Stomach (tissue), 9 donors: ENCODE measurements around the gene GIPC2. TPM values are rescaled to one million over a fixed set of nuclear protein-coding genes. Genes with fewer than 3 reads are reported as not detected.
A peak's percentile ranks its signal among the peaks of the same experiment; 100 is the strongest.

Experiments used
- DNase-seq, 2 donors: peaks; one replicate each; pipeline versions ENCODE4 v3.0.0 to v3.0.0-alpha.2; 2013 to 2019
- H3K27ac ChIP-seq, 5 donors: fragments of 200-600 bp in 4 of 5; sonication (generic) in 4 of 5; one replicate each; pipeline ENCODE4 v1.5.1; 2013 to 2019; ENCODE audit warnings: mild to moderate bottlenecking in 1 of 5, moderate library complexity in 1 of 5
- H3K27me3 ChIP-seq, 3 donors: fragments of 200-600 bp; sonication (generic); one replicate each; pipeline ENCODE4 v1.5.1; 2017 to 2019; ENCODE audit warnings: mixed run types in 1 of 3
- H3K36me3 ChIP-seq, 4 donors: fragments of 200-600 bp; sonication (generic); 1 replicate in 3 of 4; 2 replicates in 1 of 4; pipeline ENCODE4 v1.5.1; 2016 to 2019
- H3K4me1 ChIP-seq, 4 donors: fragments of 200-600 bp; sonication (generic); one replicate each; pipeline ENCODE4 v1.5.1; 2016 to 2019
- H3K4me3 ChIP-seq, 4 donors: fragments of 200-600 bp; sonication (generic) in 3 of 4; one replicate each; pipeline ENCODE4 v1.5.1; 2016 to 2019; ENCODE audit warnings: mild to moderate bottlenecking in 1 of 4
- H3K9me3 ChIP-seq, 4 donors: fragments of 200-600 bp; sonication (generic); one replicate each; pipeline ENCODE4 v1.5.1; 2016 to 2019
- EP300 ChIP-seq: sonication (generic); formaldehyde crosslinking; IDR thresholded peaks from one replicate; pipeline ENCODE4 v1.6.1; 2017; ENCODE audit warnings: antibody characterized with exemption
- POLR2A ChIP-seq, 4 donors: fragments of 450-650 bp; IDR thresholded peaks; one replicate each; pipeline ENCODE4 v1.6.1; 2016; ENCODE audit warnings: antibody characterized with exemption in 4 of 4, control low read depth in 2 of 4, mild to moderate bottlenecking in 1 of 4, moderate library complexity in 1 of 4
- POLR2AphosphoS5 ChIP-seq, 3 donors: sonication (generic); formaldehyde crosslinking; IDR thresholded peaks; one replicate each; pipeline ENCODE4 v1.6.1; 2016; ENCODE audit warnings: antibody characterized with exemption in 3 of 3
- WGBS, 5 donors: extraction: QIAGEN DNeasy Blood & Tissue Kit in 3 of 5; methylation state at CpG; one replicate each; pipeline versions ENCODE4 v1.1.5 to v1.1.7; 2013 to 2018; 5-methylcytosine and 5-hydroxymethylcytosine counted together
- intact Hi-C: fragments of 100-400 bp; cut with DNase I; formaldehyde crosslinking; loops from one replicate; pipeline ENCODE4 v1.15.1; 2023; ENCODE audit warnings: low total_unique reads
- polyA plus RNA-seq, 3 donors: library from polyadenylated mRNA; stranded (reverse); fragments of 200-250 nt; gene quantifications; one replicate each; pipeline ENCODE4 v1.2.3, GENCODE V29; 2013
- total RNA-seq, 5 donors: library from RNA; depleted of rRNA; stranded (reverse); fragments of >200 nt; gene quantifications; one replicate each; pipeline versions ENCODE4 v1.1.0 to v1.2.3, GENCODE V29; 2014 to 2016
- TF ChIP-seq, protein P1 (sequence below), 7 experiments: fragments of 450-650 bp in 4 of 7; fragments of 200-600 bp in 3 of 7; sonication (generic) in 3 of 7; IDR thresholded peaks; one replicate each; pipeline ENCODE4 v1.5.1; 2016 to 2019; ENCODE audit warnings: antibody characterized with exemption in 7 of 7, control low read depth in 2 of 7, mild to moderate bottlenecking in 1 of 7
- donor health status: healthy with polysubstance abuse.
- donor health status: Bipolar disorder and iron deficiency.
- donor health status: healthy.

GIPC2 gene
- total and polyA plus RNA-seq, 8 donors, result 2.3 to 23.8 (median 5.2) TPM

DNA sequence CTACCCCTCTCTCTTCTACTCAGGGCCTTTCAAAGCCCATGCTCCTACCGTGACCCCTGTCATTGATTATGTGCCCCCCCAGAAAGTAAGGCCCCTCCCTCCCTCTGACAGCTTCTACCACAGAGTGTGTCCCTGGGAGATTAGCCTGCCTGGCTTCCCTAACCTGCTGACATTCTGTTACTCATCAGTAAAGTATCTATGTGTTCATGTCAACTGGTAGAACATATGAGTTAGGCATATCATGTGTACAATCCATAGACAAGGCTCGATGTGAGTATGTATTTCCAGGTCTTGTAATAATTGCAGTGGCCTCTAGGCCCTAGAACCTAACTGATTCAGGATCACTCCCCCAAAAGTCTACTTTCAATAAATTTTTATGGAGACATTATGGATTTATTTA is 120.0 kb downstream of the GIPC2 start:
- H3K36me3 ChIP-seq, result no peaks in the 10 kb centered on the region
- intact Hi-C loops, result no loop called here
- H3K9me3 ChIP-seq, result no peaks in the 10 kb centered on the region
- no peak for TF ChIP-seq POLR2A (IDR thresholded peaks at IDR 0.05)
- TF ChIP-seq POLR2AphosphoS5 (IDR thresholded peaks at IDR 0.05), result no peak
- TF ChIP-seq EP300, result no peak
- TF ChIP-seq, protein P1, sequence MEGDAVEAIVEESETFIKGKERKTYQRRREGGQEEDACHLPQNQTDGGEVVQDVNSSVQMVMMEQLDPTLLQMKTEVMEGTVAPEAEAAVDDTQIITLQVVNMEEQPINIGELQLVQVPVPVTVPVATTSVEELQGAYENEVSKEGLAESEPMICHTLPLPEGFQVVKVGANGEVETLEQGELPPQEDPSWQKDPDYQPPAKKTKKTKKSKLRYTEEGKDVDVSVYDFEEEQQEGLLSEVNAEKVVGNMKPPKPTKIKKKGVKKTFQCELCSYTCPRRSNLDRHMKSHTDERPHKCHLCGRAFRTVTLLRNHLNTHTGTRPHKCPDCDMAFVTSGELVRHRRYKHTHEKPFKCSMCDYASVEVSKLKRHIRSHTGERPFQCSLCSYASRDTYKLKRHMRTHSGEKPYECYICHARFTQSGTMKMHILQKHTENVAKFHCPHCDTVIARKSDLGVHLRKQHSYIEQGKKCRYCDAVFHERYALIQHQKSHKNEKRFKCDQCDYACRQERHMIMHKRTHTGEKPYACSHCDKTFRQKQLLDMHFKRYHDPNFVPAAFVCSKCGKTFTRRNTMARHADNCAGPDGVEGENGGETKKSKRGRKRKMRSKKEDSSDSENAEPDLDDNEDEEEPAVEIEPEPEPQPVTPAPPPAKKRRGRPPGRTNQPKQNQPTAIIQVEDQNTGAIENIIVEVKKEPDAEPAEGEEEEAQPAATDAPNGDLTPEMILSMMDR (IDR thresholded peaks at IDR 0.05), result no peak
- H3K4me3 ChIP-seq, result no peak overlapping the region
- no peaks in the 10 kb centered on the region for H3K4me1 ChIP-seq
- DNase-seq, result no peak
- H3K27ac ChIP-seq, result no peak overlapping the region
- 60 to 86% (median 68%) methylated on average over 2 of the region's 2 CpGs for WGBS, 5 donors
- H3K27me3 ChIP-seq, result no peaks in the 10 kb centered on the region

DNA sequence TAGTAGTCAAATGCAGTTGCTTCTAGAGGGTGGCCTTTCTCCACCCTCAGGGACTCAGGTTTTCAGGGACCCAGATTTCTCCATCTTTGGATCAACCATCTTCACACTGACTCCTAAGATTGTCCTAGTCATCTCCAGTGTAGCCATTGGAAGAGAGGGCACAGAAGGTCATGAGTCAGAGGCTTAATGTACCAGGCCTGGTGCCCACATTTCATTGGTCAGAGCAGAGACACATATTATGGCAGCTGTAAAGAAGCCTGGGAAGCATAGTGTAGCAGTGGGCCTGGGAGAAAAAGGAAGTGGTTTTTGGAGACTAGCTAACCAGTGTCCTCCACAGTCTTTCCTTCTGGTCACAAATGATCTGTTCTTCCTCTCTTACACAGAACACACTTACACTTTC is 122.5 kb downstream of the GIPC2 start:
- H3K27ac ChIP-seq, result no peak overlapping the region
- no peaks in the 10 kb centered on the region for H3K36me3 ChIP-seq
- no peak overlapping the region for H3K4me3 ChIP-seq
- intact Hi-C loops, result no loop called here
- H3K27me3 ChIP-seq, result no peaks in the 10 kb centered on the region
- DNase-seq, result no peak
- H3K4me1 ChIP-seq, result no peaks in the 10 kb centered on the region
- TF ChIP-seq, protein P1 (IDR thresholded peaks at IDR 0.05), result no peak
- no peak for TF ChIP-seq POLR2AphosphoS5 (IDR thresholded peaks at IDR 0.05)
- no peak for TF ChIP-seq EP300
- TF ChIP-seq POLR2A (IDR thresholded peaks at IDR 0.05), result no peak
- H3K9me3 ChIP-seq, result no peaks in the 10 kb centered on the region

DNA sequence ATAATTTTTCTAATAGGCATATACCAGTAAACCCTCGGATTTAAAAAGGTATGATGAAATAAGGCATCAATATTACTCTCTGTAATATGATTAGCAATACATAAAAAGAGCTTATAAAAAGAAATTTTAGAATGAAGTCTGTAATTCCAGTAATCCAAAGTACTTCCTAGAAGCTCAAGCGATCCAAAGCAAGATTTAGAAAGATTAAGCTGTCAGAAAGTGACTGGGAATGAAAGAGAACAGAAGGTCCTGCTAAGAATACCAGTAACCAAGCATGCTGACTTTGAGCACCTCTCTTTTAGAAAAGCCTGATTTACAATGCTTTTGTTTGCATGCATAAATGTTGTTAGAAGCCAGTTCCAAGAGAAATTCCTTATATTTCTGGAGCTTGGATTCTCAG is 125.1 kb downstream of the GIPC2 start:
- H3K27ac ChIP-seq, result no peak overlapping the region
- no peaks in the 10 kb centered on the region for H3K9me3 ChIP-seq
- H3K27me3 ChIP-seq, result no peaks in the 10 kb centered on the region
- TF ChIP-seq, protein P1 (IDR thresholded peaks at IDR 0.05), result no peak
- TF ChIP-seq POLR2AphosphoS5 (IDR thresholded peaks at IDR 0.05), result no peak
- no peak for TF ChIP-seq POLR2A (IDR thresholded peaks at IDR 0.05)
- no peak overlapping the region for H3K4me3 ChIP-seq
- DNase-seq, result peak in 1 of 2 donors; percentile 18
- no peaks in the 10 kb centered on the region for H3K36me3 ChIP-seq
- WGBS, 5 donors, result 46 to 73% (median 61%) methylated on average over 2 of the region's 2 CpGs
- intact Hi-C loops, result no loop called here
- H3K4me1 ChIP-seq, result no peaks in the 10 kb centered on the region

DNA sequence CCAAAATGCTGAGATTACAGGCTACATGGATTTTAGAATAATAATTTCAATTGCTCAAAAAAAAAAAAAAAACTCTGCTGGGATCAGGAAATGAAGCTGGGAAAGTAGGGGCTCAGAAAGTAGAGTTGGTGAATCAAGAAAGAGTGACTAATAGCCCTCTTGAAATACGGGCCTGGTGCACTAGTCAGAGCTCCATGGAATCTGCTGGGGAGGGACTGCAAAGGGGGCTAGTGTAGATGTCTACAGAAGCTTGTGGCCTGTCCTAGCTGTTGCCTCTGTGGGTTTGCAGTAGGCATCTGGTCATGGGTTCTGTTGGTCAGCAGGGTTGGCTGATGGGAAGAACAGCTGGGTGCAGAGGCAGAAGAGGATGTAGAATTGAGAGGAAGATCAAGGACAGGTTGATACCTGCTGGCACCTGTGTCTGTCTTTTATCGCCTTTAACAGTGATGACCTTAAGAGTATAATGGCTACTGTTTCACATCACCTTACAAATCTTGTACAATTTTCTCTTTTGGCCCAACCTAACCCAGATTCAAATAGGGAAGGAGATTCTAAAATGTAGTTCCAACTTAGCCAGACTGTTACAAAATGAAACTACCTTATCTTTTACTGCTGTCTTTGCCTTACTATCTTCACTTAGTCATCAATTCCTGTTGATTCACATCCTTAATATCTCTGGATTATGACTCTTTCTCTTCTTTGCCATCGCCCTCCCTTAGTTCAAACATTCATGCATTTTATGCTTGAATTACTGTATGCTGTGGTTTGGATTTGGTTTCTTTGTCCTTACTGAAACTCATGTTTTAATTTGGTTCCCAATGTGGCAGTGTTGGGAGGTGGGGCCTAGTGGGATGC is 126.2 kb downstream of the GIPC2 start:
- intact Hi-C loops, result no loop called here
- no peaks in the 10 kb centered on the region for H3K4me1 ChIP-seq
- H3K27me3 ChIP-seq, result no peaks in the 10 kb centered on the region
- no peak overlapping the region for H3K4me3 ChIP-seq
- no peak for TF ChIP-seq EP300
- no peak for TF ChIP-seq POLR2A (IDR thresholded peaks at IDR 0.05)
- TF ChIP-seq POLR2AphosphoS5 (IDR thresholded peaks at IDR 0.05), result no peak
- TF ChIP-seq, protein P1 (IDR thresholded peaks at IDR 0.05), result no peak
- H3K27ac ChIP-seq, result no peak overlapping the region
- 80 to 90% (median 86%) methylated on average over 3 of the region's 3 CpGs for WGBS, 5 donors
- no peaks in the 10 kb centered on the region for H3K9me3 ChIP-seq
- no peaks in the 10 kb centered on the region for H3K36me3 ChIP-seq
- no peak for DNase-seq
